HepG2 (cell line): ENCODE measurements around the gene ZNF605. TPM values are rescaled to one million over a fixed set of nuclear protein-coding genes. Genes with fewer than 3 reads are reported as not detected.

Experiments used
- ATAC-seq: fragments of 200-7000 bp; cut with Tn5 transposase; 3 replicates; pipeline ENCODE4 v1.9.1; 2020; ENCODE audit warnings: mild to moderate bottlenecking, moderate library complexity
- BruUV-seq: library from RNA; stranded (reverse); fragments of 400-500 nt; replicated peaks from 2 replicates; lab custom pipeline; 2021; lab: Mats Ljungman, UMichigan
- CTCF ChIA-PET: fragments of 300-600 bp; formaldehyde crosslinking; extraction: SDS; loops from one replicate; lab custom pipeline; 2021; ENCODE audit warnings: low total read pairs, inconsistent platforms, low intra/inter-chr PET ratio; lab: Yijun Ruan, JAX
- POLR2A ChIA-PET: fragments of 350-600 bp; sonication (Branson Sonifier 250); formaldehyde crosslinking; loops from one replicate; lab custom pipeline; 2020; ENCODE audit warnings: antibody characterized with exemption, inconsistent platforms; lab: Yijun Ruan, JAX
- DNase-seq: peaks from one replicate; pipeline ENCODE4 v3.0.0-alpha.2; 2015; ENCODE audit warnings: low spot score
- FAIRE-seq: peaks from 3 replicates; lab custom pipeline; 2011; peaks lifted over from hg19 to GRCh38; lab: Jason Lieb, UNC
- H2AFZ ChIP-seq: one replicate; pipeline ENCODE4 v1.6.1; 2011; ENCODE audit warnings: low read length, inconsistent platforms
- H3K27ac ChIP-seq: fragments of 300-600 bp; 3 replicates; pipeline ENCODE4 v1.8.0; 2011; ENCODE audit warnings: mixed run types, mild to moderate bottlenecking, mixed read lengths, low read length, inconsistent platforms; ENCODE audit not compliant: insufficient read depth; ENCODE audit errors: extremely low read length
- H3K27me3 ChIP-seq, 2 experiments: fragments of 200-600 bp in 1 of 2; 2 replicates in 1 of 2; 3 replicates in 1 of 2; pipeline versions ENCODE4 v1.6.0 to v1.8.0; 2011; ENCODE audit warnings: low read length in 2 of 2, mild to moderate bottlenecking in 2 of 2, moderate library complexity in 2 of 2, inconsistent platforms in 1 of 2; ENCODE audit not compliant: insufficient read depth in 2 of 2, control insufficient read depth in 1 of 2
- H3K36me3 ChIP-seq, 2 experiments: fragments of 200-600 bp in 1 of 2; replicated peaks in 1 of 2; 2 replicates in 1 of 2; 3 replicates in 1 of 2; pipeline versions ENCODE4 v1.5.1 to v1.8.0; 2011; ENCODE audit warnings: low read length in 2 of 2, inconsistent platforms in 1 of 2; ENCODE audit not compliant: insufficient read depth in 2 of 2, control insufficient read depth in 1 of 2
- H3K4me1 ChIP-seq: 2 replicates; pipeline ENCODE4 v1.5.1; 2012; ENCODE audit warnings: low read length, inconsistent platforms; ENCODE audit not compliant: insufficient read depth
- H3K4me2 ChIP-seq: 2 replicates; pipeline ENCODE4 v1.6.0; 2011; ENCODE audit warnings: low read depth, low read length, inconsistent platforms
- H3K4me3 ChIP-seq, 3 experiments: fragments of 200-600 bp in 1 of 3; sonication (generic), shearing (Covaris generic) in 1 of 3; replicated peaks in 1 of 3; 2 replicates each; pipeline ENCODE4 v1.5.1; 2011 to 2016; ENCODE audit warnings: low read length in 3 of 3, inconsistent platforms in 2 of 3, low read depth in 2 of 3, mild to moderate bottlenecking in 2 of 3, control low read depth in 1 of 3, mixed read lengths in 1 of 3; ENCODE audit not compliant: insufficient read depth in 1 of 3
- H3K79me2 ChIP-seq: one replicate; pipeline ENCODE4 v1.6.1; 2011; ENCODE audit warnings: low read length, inconsistent platforms; ENCODE audit not compliant: insufficient read depth
- H3K9ac ChIP-seq: 2 replicates; pipeline ENCODE4 v1.6.0; 2011; ENCODE audit warnings: mild to moderate bottlenecking, low read depth, low read length, inconsistent platforms; ENCODE audit not compliant: insufficient read depth
- H3K9me3 ChIP-seq: 2 replicates; pipeline ENCODE4 v1.5.1; 2012; ENCODE audit warnings: mild to moderate bottlenecking, low read length
- H4K20me1 ChIP-seq: 2 replicates; pipeline ENCODE4 v1.6.0; 2011; ENCODE audit warnings: inconsistent platforms, mild to moderate bottlenecking, low read length, moderate library complexity; ENCODE audit not compliant: insufficient read depth
- KIAA2018 ChIP-seq: sonication (generic); formaldehyde crosslinking; IDR thresholded peaks from 2 replicates; pipeline ENCODE4 v1.5.0; 2020; ENCODE audit warnings: mild to moderate bottlenecking, missing genetic modification reagents, borderline replicate concordance
- LBX2 ChIP-seq: sonication (generic); formaldehyde crosslinking; IDR thresholded peaks from 2 replicates; pipeline ENCODE4 v1.5.0; 2020; ENCODE audit warnings: missing genetic modification reagents, mild to moderate bottlenecking, borderline replicate concordance
- TCF12 ChIP-seq, 2 experiments: fragments of 450-650 bp in 1 of 2; sonication (generic) in 1 of 2; formaldehyde crosslinking in 1 of 2; IDR thresholded peaks; 2 replicates each; pipeline versions ENCODE4 v1.6.1 to v1.8.0; 2017 to 2022; ENCODE audit warnings: antibody characterized with exemption in 1 of 2, mild to moderate bottlenecking in 1 of 2, missing genetic modification reagents in 1 of 2, moderate library complexity in 1 of 2
- ZNF414 ChIP-seq: sonication (generic); formaldehyde crosslinking; IDR thresholded peaks from 2 replicates; pipeline ENCODE4 v1.5.0; 2020; ENCODE audit warnings: missing genetic modification reagents
- ZNF569 ChIP-seq: sonication (generic); formaldehyde crosslinking; IDR thresholded peaks from 2 replicates; pipeline ENCODE4 v1.5.0; 2020; ENCODE audit warnings: mild to moderate bottlenecking, missing genetic modification reagents, moderate library complexity, borderline replicate concordance
- WGBS: methylation state at CpG from one replicate; pipeline ENCODE4 v1.1.6; 2017; ENCODE audit warnings: low lambda C conversion rate; 5-methylcytosine and 5-hydroxymethylcytosine counted together
- in situ Hi-C: cut with HindIII; loops from 2 replicates; pipeline ENCODE4 v1.10.0; 2017; ENCODE audit warnings: low pct_unique_long_range_greater_than_20kb; ENCODE audit not compliant: extremely low pct_ligation_motif_present
- intact Hi-C: fragments of 100-400 bp; cut with micrococcal nuclease; formaldehyde crosslinking; loops from one replicate; pipeline ENCODE4 v1.10.0; 2022; ENCODE audit not compliant: unreplicated experiment
- polyA plus RNA-seq, 8 experiments: library from polyadenylated mRNA; depleted of rRNA in 3 of 8; stranded (reverse) in 7 of 8; unstranded in 1 of 8; fragments of >200 nt; fragmentation: Illumina TruSeq in 4 of 8; extraction: Trizol in 4 of 8; gene quantifications; 2 replicates each; pipeline versions ENCODE4 v1.2.1 to v1.2.3, GENCODE V29; 2011 to 2016; ENCODE audit warnings: low read depth in 4 of 8, missing spikeins in 1 of 8, mixed read lengths in 1 of 8; ENCODE audit not compliant: insufficient read depth in 1 of 8
- total RNA-seq, 5 experiments: library from RNA; depleted of rRNA; stranded (reverse); fragments of >200 nt; fragmentation: Illumina TruSeq; extraction: Trizol; gene quantifications; 2 replicates each; pipeline ENCODE4 v1.2.3, GENCODE V29; 2016; ENCODE audit warnings: low read depth in 1 of 5

ZNF605 gene
- total and polyA plus RNA-seq, 2 of the 13 experiments (the other 11 are each of a cell fraction or from before 2014, with no cell fraction given): 6.7 to 6.8 TPM

GRCh38 chr12:132942611-132943010, 13.5 kb downstream of the ZNF605 start:
- whole genome bisulfite sequencing: 95% methylated on average over 4 of the region's 13 CpGs
- no peak for FAIRE-seq
- no peak for DNase-seq

More at GRCh38 chr12:132942611-132943010, 13.5 kb downstream of the ZNF605 start:
- no peak overlapping the region for H3K4me2 ChIP-seq
- H4K20me1 ChIP-seq: no peaks in the 10 kb centered on the region
- H3K9ac ChIP-seq: no peak overlapping the region
- peaks cover 14% of the 10 kb centered on the region for H3K4me1 ChIP-seq
- TF ChIP-seq ZNF414 (CRISPR knock-in tag) (no peak), LBX2 (CRISPR knock-in tag) (no peak), ZNF569 (CRISPR knock-in tag) (no peak), TCF12 (IDR thresholded peaks at IDR 0.05) (no peak), TCF12 (CRISPR knock-in tag; IDR thresholded peaks at IDR 0.05) (no peak), KIAA2018 (CRISPR knock-in tag) (no peak)
- TF ChIP-seq, all 625 proteins: peak for 0
- POLR2A ChIA-PET: no interaction called here
- in situ Hi-C loops: no loop called here
- Histone ChIP-seq H3K4me3 (no peak overlapping the region), H3K27ac (no peak overlapping the region), H3K36me3 (peaks cover 14 to 48% of the 10 kb centered on the region in 2 experiments; a peak in 4 of 5 replicates), H3K79me2 (no peaks in the 10 kb centered on the region), H3K27me3 (no peaks in the 10 kb centered on the region), H3K9me3 (peaks cover 74% of the 10 kb centered on the region), H2AFZ (no peak overlapping the region)
- intact Hi-C loops: no loop called here
- CTCF ChIA-PET: no interaction called here
- no TSS peak for BruUV-seq
- no peak for ATAC-seq
